ENCODE results near the gene RORC.

Gene RORC

GRCh38 chr1:151847867-151848596 lies 16.4 kb upstream of the RORC start:
- no peak for DNase-seq (ENCODE audit: low spot score)

DNA sequence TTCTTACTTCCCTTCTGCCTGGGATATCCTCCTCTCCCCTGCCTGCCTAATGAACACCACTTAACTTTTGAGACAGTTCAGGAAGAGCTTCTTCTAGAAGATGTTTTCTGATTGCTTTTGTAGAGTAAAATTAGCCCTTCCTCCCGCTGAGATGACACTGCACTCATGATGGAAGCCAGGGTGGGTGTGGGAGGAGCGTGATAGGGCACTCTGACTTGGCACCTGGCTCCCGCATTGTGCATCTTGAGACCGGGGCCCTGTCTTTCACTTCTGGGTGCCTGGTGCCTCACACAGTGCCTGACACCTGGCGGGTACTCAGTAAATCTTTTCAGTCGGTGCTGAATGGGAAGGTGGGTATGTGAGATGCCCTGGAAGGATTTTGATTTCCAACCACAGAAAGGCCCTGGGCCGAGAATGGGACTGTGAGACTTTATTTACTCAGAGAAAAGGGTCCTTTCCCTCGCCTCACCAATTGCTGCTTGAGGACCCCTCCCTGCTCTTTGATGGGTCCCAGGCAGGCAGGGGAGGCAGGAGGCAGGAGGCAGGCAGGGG lies 15.2 kb upstream of the RORC start:
- no peak for DNase-seq (ENCODE audit: low spot score)

GRCh38 chr1:151846062-151846568 lies 14.5 kb upstream of the RORC start:
- DNase-seq (ENCODE audit: low spot score) = no peak

- no peak for DNase-seq (ENCODE audit: low spot score)
Observed at GRCh38 chr1:151843398-151843797, 11.8 kb upstream of the RORC start.

- peak; percentile 64 for DNase-seq (ENCODE audit: low spot score)
Observed at GRCh38 chr1:151841141-151841540, 9.5 kb upstream of the RORC start.

- DNase-seq (ENCODE audit: low spot score) = peak; percentile 40
Observed at GRCh38 chr1:151840421-151840820, 8.8 kb upstream of the RORC start.

GRCh38 chr1:151839457-151840403 lies 8.1 kb upstream of the RORC start, which contains the start of gene C2CD4D:
TSS of gene C2CD4D (minus strand) at chr1:151839820. CDS start at chr1:151838989, 831 bp downstream.
- peak; percentile 92 for DNase-seq (ENCODE audit: low spot score)

- DNase-seq (ENCODE audit: low spot score) = no peak
Observed at GRCh38 chr1:151839082-151839412, 7.4 kb upstream of the RORC start.

- no peak for DNase-seq (ENCODE audit: low spot score)
Observed at GRCh38 chr1:151838222-151839081, 6.8 kb upstream of the RORC start.

DNA sequence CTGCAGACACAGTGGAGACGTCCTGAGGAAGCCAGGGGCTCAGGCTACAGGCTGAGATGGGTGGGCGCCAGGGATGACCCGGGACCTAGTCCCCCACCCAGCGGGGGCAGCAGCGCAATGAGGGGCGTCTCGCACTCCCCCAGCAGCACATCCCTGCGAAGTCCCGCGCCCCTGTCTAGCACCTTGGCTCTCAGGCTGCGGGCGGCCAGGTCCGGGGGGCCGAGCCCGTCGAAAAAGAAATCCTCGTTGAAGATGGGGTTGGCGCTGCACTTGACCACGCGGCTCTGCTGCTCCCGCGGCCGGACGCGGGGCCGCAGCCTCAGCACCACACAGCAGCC lies 6.3 kb upstream of the RORC start:
- DNase-seq (ENCODE audit: low spot score) = no peak

DNA sequence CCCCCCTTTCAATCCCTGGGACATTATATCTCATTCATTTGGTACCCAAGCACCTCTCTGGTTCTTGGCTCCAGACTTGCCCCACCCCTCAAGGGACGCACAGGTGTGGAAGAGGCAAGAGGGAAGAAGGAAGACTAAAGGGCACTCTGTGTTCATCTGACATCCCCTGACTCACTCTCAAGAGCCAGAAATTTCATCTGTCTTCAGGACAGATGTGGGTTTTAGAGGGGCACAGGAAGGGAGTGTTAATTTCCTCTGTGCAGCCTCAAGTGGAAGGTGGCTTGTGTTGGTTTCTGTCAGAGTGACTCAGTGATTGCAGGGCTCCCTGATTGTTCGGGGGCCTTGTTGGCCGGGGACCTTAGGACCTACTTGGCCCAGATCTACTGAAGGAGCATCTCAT lies 5.6 kb upstream of the RORC start:
- no peak for DNase-seq (ENCODE audit: low spot score)

DNA sequence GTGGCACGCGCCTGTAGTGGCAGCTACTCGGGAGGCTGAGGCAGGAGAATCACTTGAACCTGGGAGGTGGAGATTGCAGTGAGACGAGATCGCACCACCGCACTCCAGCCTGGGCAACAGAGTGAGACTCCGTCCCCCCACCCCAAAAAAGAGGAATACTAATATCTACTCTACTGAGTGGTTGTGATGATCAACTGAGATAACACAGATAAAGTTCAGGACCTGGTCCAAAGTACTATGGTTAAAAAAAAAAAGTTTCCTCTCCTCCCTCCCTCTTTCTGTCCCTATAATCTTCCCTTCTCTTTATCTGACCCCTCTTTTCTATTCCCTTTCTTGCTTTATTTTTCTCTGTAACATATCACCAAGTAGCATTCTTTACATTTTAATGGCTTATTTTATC lies 4.0 kb upstream of the RORC start:
- no peak for DNase-seq (ENCODE audit: low spot score)

- no peak for DNase-seq (ENCODE audit: low spot score)
Observed at GRCh38 chr1:151834239-151834638, 2.6 kb upstream of the RORC start.

GRCh38 chr1:151833172-151833900 lies 1.7 kb upstream of the RORC start:
- DNase-seq (ENCODE audit: low spot score) = no peak

DNA sequence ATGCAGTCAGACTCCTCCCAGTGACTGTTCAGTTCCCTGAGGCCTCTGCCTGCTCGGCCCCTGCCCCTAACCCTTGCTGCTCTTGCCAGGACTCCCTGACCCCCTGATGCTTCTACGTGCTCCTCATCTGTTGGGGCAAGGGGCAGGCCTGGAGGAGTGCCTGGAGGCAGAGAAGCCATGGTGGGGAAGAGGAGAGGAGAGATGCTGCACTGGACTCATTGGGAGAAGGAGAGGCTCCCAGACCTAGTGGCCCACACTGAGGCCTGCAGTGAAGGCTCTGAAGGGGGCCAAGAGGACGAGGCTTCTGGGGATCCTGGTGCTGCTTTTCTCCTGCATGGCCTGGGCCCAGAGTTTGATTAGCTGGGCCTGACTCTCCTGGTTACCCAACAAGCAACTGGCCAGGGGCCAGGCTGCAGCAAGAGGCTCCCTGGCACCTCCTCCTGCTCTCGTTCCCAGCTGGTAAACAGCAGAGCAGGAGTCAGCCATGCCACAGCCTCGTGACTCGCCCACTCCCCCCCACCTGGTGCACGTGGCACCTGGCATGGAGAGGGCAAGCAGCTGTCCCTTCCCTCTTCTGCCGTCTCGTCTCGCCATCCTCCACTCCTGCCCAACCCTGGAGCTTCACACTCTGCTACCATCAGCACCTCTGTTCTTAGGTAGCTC lies 847 bp upstream of the RORC start:
- DNase-seq (ENCODE audit: low spot score) = peak; percentile 46

GRCh38 chr1:151831256-151831591 lies 378 bp downstream of the RORC start:
- DNase-seq (ENCODE audit: low spot score) = no peak

- no peak for DNase-seq (ENCODE audit: low spot score)
Observed at GRCh38 chr1:151830055-151830454, 1.5 kb downstream of the RORC start.

DNA sequence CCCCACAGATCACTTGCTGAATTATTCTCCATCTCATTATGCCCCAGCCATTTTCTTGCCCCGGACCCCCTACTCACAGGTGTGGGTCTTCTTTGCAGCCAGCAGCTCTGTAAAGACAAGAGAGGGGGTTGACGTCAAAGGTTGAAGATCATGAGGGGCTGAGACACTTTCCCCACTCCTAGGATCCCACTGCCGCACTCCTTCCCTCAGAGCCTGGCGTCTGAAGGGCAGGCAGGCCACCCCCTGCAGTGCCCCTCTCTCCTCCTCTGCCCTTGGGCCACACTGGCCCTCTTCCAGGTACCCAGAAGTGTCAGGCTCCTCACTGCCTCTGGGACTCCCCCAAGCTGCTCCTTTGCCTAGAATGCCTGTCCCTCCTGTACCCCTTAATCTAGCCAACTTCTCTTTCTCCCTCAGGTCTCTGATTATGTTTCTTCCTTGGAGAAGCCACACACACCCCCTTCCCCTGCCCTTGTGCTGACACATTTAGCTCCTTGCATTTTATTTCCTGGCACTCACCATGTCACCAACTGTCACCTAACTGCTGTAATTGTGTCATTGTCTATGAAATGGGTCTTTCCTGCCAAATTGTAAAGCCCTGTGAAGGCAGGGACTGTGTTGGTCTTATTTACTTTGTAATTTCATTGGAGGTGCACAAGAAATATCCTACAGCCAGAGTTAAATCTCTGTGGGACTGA lies 2.1 kb downstream of the RORC start:
- no peak for DNase-seq (ENCODE audit: low spot score)

DNA sequence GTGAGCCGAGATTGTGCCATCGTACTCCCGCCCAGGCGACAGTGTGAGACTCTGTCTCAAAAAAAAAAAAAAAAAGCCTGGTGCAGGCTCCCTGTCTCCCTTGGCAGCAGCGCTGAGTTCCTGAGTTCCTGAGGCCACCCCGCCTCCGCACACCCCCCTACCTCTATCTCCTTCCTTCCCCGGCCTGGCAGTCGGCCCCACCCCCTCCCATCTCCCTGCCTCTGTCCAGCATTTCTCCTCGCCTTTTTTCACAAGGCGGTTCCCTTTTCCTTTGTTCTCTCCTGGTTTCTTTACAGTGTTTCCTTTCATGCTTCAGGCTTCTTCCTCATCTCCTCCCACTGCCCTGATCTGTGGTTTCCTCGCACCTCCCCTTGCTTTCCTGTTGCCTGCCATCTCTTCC lies 2.7 kb downstream of the RORC start:
- DNase-seq (ENCODE audit: low spot score) = no peak

- no peak for DNase-seq (ENCODE audit: low spot score)
Observed at GRCh38 chr1:151827853-151828252, 3.7 kb downstream of the RORC start.

All from pons (tissue), 1 donor.